MV-4-11 (cell line): ENCODE results near the gene CPNE8.

Source experiments
- DNase-seq: peaks from one replicate; lab custom pipeline; 2025; lab: John Stamatoyannopoulos, UW

Gene CPNE8

GRCh38 chr12:38895446-38895845 lies 9.9 kb downstream of the CPNE8 start:
- no peak for DNase-seq

GRCh38 chr12:38892976-38893375 lies 12.4 kb downstream of the CPNE8 start:
- DNase-seq = no peak

DNA sequence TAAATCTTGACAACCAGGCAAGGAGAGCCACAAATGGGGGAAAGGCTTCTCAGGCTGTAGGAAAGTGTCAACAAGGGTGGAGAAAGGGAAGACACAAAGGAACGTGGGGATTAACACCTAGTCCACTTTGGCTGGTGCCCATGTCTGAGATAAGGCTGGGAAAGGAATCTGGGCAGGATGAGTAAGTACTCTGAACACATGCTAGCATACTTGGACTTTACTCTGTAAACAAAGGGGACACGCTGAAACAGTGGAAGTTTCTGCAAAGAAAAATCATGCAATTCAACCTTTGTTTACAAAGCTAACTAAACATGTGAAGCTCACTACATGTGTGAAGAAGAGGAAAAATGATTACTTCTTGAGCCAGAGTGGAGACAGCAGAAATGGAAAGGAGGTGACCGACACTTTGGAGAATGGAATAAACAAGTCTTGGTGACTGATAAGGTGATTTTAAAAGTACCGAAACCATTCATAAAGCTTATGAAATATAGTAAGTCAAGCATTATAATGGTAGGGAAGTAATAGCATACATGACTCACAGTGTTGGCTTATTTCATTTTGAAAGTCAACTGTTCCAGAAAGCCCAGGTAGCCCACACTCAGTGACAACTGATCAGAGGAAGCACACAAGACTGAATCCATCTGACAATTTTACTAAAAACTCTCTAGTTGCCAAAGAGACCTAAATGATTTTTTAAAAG lies 13.2 kb downstream of the CPNE8 start:
- peak; percentile 29 for DNase-seq

DNA sequence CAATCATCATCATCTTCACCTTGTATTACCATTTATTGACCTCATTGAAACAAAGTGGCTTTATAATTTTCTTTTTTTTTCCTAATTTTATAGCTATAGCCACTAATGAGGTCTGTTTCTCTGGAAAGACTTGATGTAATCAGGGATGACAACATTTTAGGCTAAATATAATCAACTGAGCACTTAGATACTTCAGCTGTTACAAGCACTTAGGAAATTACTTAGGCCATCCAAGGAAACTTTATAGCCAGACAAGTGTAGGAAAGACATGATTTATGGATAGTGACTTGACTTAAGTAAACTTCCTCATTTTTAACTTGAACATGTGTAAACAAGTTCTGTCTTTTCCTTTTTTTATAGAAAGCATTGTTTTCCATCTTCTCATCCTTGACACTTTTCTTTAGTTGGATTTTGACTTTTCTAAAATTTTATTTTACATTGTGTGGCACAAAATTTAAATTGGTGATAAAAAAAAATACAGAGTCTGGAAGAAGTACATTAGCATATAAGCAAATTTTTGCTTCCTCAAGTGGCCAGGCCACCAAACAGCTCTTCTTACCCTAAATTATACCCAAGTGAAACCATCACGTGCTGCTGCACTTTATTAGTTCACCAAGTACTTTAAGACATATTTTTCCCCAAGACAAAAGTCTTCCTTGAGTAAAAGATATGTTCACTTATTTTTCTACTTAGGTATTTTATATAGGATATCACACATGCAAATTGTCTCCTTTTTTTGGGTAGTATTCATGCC lies 15.1 kb downstream of the CPNE8 start:
- peak; percentile 90 for DNase-seq

DNA sequence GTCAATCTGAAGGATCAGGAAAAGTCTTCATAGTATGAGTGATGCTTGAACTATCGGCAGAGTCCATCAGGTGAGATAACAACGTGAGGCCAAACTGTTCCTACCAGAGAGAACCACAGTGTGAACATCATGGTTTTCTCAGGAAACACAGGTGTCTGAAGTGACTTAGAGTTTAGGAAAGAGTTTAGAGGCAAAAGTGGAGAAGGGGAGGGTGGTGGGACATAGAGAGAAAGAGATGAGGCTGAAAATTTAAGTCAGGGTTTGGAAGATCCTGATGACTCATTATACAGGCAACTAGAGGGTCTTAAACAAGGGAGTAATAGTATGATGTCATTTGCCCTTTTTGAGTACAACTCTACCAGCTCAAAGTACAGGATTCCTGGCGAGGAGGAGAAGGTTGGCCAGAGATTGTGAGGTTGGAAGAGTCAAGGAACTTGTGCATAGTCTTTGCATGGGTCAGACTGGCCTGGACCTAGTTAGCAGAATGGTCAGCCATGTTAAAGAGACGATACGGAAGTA lies 16.0 kb downstream of the CPNE8 start:
- no peak for DNase-seq

DNA sequence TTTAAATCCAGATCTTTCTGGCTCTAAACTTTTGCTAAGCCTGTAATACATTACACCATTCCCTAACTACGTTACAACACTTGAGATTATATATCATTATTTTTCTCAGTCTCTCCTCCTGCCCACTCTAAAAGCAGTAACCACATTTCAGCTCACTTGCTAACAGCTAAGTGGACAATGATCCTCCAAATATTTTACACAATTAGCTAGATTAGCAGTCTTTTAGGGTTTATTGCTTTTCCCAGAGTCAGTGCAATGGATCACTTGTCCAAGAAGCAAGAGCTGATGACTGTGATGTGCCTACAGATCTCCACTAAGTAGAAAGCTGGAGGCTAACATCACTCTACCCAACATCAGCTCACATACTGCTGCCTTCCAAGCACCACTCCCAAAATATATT lies 17.6 kb downstream of the CPNE8 start:
- DNase-seq = peak; percentile 3

DNA sequence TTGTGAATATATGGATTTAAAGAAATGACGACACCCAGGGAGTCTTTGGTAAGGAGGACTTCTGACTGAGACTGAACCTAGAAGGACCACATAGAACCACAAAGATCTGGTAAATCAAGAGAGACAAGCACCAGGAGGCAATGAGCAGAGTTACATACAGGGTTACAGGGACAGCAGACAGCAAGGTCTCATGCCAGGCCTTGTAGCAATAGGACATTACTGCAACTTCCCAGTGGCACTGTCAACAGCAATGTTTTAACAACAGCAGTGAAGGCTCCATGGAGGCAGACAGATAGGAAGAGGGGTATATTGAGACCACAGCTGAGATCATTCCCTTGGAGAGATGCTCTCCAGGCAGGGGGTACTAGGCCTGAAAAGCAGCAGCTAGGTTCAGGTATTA lies 18.5 kb downstream of the CPNE8 start:
- DNase-seq = no peak

DNA sequence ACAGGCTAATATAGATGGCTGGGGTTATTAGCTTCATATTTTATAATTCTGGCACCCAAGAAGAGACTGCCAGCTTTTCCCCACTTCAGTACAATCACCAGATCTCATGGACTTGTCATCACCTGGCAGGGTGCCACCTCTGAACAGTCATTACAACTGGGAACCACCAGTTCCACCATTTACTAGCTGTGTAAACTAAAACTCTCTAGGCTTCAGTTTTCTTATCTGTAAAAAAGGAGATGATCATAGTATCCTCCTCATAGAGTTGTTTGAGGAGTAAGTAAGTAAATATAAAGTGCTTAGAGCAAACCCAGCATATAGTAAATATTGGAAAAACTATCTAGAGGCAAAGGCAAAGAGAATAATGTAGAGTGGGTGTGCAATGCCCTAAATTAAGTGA lies 19.3 kb downstream of the CPNE8 start:
- no peak for DNase-seq

DNA sequence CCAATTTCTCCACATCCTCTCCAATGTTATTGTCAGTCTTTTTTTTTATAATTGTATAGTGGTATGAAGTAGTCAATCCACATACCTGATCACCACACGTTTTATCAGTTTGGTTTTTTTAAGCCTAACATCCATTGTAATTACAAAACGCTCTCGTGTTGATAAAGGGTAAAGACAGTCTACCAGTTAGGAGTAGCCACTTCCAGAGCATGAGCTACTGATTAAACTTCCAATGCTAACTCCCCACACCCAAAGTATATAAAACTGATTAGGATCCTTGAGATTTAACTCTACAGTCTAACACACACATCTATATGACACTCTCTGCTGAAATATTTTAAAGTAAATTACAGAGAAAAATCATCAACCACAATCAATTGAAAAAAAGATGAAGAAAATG lies 20.7 kb downstream of the CPNE8 start:
- no peak for DNase-seq

DNA sequence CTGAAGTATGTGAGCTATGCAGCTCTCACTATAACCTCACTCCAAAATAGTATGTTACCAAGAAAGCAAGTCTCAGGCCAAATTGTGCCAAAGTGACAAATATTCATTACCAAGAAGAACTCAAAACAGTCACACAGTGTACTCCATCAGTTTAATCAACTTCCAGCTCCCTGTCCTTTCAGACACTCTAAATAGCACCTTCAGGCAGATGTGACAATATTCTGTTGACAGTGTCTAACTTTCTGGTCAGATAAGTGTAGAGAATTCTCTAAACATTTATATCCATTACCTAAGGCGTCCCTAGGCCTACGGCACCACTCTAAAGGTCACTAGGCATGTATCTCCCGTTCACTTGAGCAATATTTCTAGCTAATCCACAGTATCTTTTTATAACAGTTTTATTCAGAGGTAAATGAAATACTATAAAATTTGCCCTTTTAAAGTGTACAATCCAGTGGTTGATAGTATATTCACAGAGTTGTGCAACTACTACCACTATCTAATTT lies 21.7 kb downstream of the CPNE8 start:
- DNase-seq = no peak

- no peak for DNase-seq
Observed at GRCh38 chr12:38880288-38880687, 25.1 kb downstream of the CPNE8 start.

DNA sequence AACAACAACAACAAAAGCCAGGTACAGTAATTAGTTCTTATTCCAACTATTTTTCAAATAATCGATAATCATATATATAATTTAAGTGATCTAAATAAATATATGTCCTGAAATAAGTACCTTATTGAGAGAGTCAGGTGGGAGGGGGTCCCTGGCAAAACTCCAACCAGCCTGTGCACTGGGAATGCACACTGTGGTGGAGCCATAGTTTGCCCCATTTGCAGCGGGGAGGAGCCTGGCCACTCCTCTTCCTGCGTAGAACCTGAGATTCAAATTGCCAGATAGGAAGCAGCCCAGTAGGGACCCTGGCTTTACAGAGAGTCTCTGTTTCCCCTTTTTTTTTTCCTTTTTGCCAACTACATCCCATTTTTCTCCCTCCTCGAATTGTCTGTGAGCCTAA lies 26.4 kb downstream of the CPNE8 start:
- no peak for DNase-seq

DNA sequence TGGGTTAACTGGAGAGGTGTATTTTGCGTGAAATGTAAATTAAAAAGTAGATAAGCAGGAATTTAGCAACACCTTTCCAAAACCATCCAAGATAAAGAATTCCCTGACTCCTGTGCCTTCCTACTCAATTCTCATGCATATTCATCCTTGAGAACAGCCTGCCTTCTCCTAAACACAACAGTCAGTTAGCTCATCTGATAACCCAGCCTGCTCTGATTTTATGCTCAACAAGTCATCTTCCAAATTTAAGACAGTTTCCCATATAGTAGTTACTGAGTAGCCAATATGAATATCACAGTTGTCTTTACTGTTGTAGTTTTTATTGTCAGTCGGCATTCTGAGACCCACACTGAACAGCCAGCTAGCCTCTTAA lies 27.1 kb downstream of the CPNE8 start:
- no peak for DNase-seq

- DNase-seq = no peak
Observed at GRCh38 chr12:38875586-38876228, 29.7 kb downstream of the CPNE8 start.

DNA sequence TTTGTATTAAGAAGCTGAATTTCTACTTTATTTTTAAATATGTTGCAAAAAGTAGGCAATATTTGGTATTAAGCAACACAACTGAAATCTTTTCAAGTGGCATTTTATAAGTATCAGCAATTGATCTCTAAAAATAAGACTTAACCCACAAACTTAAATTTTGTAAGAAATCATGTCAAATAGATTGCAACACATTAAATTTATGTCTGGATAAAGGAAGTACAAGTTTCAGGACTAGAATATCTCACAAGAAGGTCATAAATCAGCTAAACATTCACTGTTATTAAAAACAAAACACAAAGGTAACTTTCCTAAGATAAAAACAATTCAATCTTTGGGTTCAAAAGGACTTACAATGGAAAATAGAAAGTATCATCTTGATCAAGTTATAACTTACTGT lies 32.8 kb downstream of the CPNE8 start:
- DNase-seq = peak; percentile 85

DNA sequence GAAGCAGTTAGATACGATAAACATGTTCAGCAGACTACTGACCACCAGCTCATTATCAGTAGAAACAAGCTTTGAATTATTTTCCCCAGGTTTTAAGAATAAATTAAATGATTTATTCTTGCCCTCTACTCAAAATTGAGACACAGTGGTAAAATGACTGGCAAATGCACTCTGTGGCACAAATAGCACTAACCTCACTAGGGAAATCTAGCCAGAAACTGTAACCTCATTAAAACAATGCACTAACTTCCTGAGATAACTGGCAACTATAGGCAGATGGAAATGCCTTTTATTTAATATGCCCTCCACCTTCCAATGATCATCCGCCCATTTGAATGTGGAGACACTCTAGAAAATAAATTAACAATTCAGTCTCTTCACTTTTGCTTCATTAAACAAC lies 33.2 kb downstream of the CPNE8 start:
- peak; percentile 40 for DNase-seq

- DNase-seq = no peak
Observed at GRCh38 chr12:38869036-38869435, 36.4 kb downstream of the CPNE8 start.

DNA sequence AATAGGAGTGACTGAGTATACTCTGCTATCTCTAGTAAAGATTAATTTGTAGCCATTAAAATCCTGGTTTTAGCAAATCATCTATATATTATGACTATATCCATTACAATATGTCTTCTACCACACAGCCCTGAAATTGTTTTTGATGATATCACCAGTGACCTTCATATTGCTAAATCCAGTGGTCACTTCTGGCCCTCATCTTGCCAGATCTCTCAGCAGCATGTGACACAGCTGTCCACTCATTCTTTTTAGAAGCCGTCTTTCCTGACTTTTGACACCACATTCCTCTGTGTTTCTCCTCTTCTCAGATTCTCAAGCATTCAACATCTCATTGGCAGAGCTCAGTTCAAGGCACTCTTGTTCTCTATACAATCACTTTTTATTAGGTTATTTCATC lies 54.9 kb downstream of the CPNE8 start:
- no peak for DNase-seq

DNA sequence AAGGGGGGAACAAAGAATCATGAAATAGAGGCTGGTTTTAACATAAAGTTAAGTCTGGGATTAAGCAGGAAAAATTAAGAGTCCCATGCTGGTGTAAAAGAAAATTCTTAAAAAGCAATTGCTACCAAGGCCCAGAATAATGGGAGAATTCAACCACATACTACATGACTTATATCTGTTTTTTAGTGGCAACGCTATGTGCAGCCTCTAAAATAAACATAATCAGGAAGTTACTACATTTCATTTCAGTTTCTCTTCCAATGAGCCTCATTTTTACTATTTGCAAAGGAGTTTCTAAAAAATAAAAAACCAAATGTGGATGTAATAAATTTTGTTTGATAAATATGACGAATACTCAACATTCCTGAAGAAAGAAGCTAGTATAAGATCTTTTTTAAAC lies 58.1 kb downstream of the CPNE8 start:
- no peak for DNase-seq

- no peak for DNase-seq
Observed at GRCh38 chr12:38844267-38844666, 61.1 kb downstream of the CPNE8 start.

DNA sequence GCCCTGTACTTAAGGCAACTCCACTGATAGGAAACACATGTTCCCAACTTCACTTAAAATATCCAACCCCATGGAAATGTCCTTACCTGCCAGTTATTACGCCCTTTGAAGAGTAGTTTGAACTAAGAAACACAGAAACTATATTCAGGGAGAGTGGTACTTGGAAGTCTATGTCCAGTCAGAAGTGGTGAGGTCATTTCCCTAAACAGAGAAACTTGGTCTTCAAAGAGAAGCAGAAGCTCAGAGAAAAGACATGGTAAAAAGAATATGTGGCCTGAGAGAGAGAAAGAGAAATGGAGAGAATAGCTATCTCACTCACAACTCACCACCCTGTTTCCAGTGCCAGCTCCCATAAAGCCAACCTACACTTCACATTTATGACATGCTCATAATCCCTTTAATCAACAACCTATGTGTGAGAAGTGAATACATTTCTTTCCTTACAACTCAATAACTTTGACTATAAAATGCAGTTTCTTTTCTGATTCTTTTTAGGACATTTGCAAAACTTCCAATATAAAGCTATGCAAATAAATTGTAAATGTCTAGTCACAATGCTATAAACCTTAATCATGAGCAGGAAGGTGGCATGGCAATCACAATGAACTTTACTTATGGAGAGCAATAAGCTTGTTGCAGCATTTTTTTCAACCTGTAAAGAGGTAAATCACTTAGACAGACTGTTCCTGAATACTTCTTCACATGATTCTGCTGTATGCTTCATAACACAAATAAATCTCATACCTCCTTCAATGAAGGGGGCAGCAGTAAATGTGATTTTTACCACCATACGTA lies 67.1 kb downstream of the CPNE8 start:
- peak; percentile 33 for DNase-seq

DNA sequence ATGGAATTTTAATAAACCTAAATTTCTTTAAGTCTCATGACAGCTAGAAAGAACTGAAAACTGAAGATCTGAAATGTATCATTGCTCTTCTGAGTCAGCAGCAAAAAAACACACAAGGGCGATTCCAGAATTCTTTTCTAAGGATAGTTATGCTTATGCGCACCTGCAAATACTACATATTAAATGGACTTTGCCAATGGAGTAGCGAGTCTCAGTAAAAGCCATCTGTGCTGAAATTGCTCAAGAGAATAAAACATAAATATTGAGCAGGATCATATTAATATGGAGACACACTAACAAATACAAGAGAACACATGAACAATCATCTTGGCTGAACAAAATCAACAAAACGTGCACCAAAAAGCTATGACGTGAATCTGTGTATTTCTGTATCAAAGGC lies 73.7 kb downstream of the CPNE8 start:
- no peak for DNase-seq
